Small intestine (tissue), 7 donors: ENCODE data around the gene CPS1. TPM values are rescaled to one million over a fixed set of nuclear protein-coding genes. Genes with fewer than 3 reads are reported as not detected.

Experiments
- DNase-seq, 2 donors: peaks; one replicate each; pipeline versions ENCODE4 v3.0.0 to v3.0.0-alpha.2; 2013
- FAIRE-seq: peaks from 2 replicates; lab custom pipeline; 2012; peaks lifted over from hg19 to GRCh38; lab: Jason Lieb, UNC
- H3K27ac ChIP-seq, 3 donors: one replicate each; pipeline ENCODE4 v1.5.1; 2013; ENCODE audit warnings: low read length in 2 of 3, mild to moderate bottlenecking in 2 of 3, control low read depth in 1 of 3, inconsistent platforms in 1 of 3, low read depth in 1 of 3, moderate library complexity in 1 of 3
- H3K27me3 ChIP-seq, 3 donors: one replicate each; pipeline ENCODE4 v1.6.1; 2013; ENCODE audit warnings: low read length in 3 of 3, inconsistent platforms in 1 of 3; ENCODE audit not compliant: control insufficient read depth in 3 of 3, insufficient read depth in 3 of 3
- H3K36me3 ChIP-seq, 3 donors: one replicate each; pipeline ENCODE4 v1.6.1; 2013; ENCODE audit warnings: low read length in 3 of 3, inconsistent platforms in 1 of 3, low read depth in 1 of 3, mild to moderate bottlenecking in 1 of 3, moderate library complexity in 1 of 3; ENCODE audit not compliant: control insufficient read depth in 3 of 3, insufficient read depth in 2 of 3
- H3K4me1 ChIP-seq, 3 donors: one replicate each; pipeline ENCODE4 v1.6.1; 2013; ENCODE audit warnings: low read length in 2 of 3, inconsistent platforms in 1 of 3, low read depth in 1 of 3, mild to moderate bottlenecking in 1 of 3, moderate library complexity in 1 of 3; ENCODE audit not compliant: control insufficient read depth in 3 of 3, insufficient read depth in 2 of 3
- H3K4me3 ChIP-seq, 3 donors: one replicate each; pipeline ENCODE4 v1.5.1; 2013; ENCODE audit warnings: low read length in 3 of 3, control low read depth in 1 of 3, inconsistent platforms in 1 of 3, low read depth in 1 of 3, mild to moderate bottlenecking in 1 of 3, moderate library complexity in 1 of 3
- H3K9me3 ChIP-seq, 2 donors: one replicate each; pipeline ENCODE4 v1.6.1; 2013; ENCODE audit warnings: low read depth in 1 of 2, low read length in 1 of 2; ENCODE audit not compliant: control insufficient read depth in 2 of 2, insufficient read depth in 1 of 2
- WGBS, 3 donors: extraction: QIAGEN DNeasy Blood & Tissue Kit; methylation state at CpG; one replicate each; pipeline ENCODE4 v1.1.7; 2013; 5-methylcytosine and 5-hydroxymethylcytosine counted together
- polyA plus RNA-seq, 4 donors: library from polyadenylated mRNA; stranded (reverse) in 3 of 4; unstranded in 1 of 4; fragments of 200-250 nt in 3 of 4; fragments of 120-200 nt in 1 of 4; gene quantifications; one replicate each; pipeline versions ENCODE4 v1.2.1 to v1.2.3, GENCODE V29; 2013
- donor health status: healthy with polysubstance abuse.
- donor health status: control.
- donor health status: control.
- donor health status: Bipolar disorder and iron deficiency.
- donor health status: healthy.

CPS1 gene
- polyA plus RNA-seq, 4 donors: 64.0 to 744 (median 155) TPM

GRCh38 chr2:210567279-210567678 is 10.9 kb downstream of the CPS1 start:
- Histone ChIP-seq H3K36me3 (peaks cover 0 to 12% (median 2%) of the 10 kb centered on the region in 3 donors), H3K27me3 (no peaks in the 10 kb centered on the region), H3K4me1 (peaks cover 0 to 25% (median 0%) of the 10 kb centered on the region in 3 donors), H3K4me3 (no peak overlapping the region), H3K27ac (no peak overlapping the region), H3K9me3 (no peaks in the 10 kb centered on the region)
- DNase-seq (no peak), FAIRE-seq (no peak)

- Histone ChIP-seq H3K27ac (no peak overlapping the region), H3K36me3 (peaks cover 0 to 12% (median 2%) of the 10 kb centered on the region in 3 donors), H3K27me3 (no peaks in the 10 kb centered on the region), H3K4me1 (peaks cover 0 to 21% (median 0%) of the 10 kb centered on the region in 3 donors), H3K4me3 (no peak overlapping the region), H3K9me3 (no peaks in the 10 kb centered on the region)
- 70 to 80% (median 74%) methylated on average over 2 of the region's 2 CpGs for WGBS, 3 donors
- DNase-seq (no peak), FAIRE-seq (no peak)
Measured at GRCh38 chr2:210568108-210568507, 11.7 kb downstream of the CPS1 start.

- H3K9me3 ChIP-seq: no peaks in the 10 kb centered on the region
- peaks cover 0 to 8% (median 0%) of the 10 kb centered on the region in 3 donors for H3K36me3 ChIP-seq
- FAIRE-seq (peak; percentile 75), DNase-seq (peak; percentile 62 to 79)
- no peaks in the 10 kb centered on the region for H3K27me3 ChIP-seq
- peak overlapping the region in 1 of 3 donors; percentile 1 for H3K27ac ChIP-seq
- peaks cover 0 to 24% (median 2%) of the 10 kb centered on the region in 3 donors for H3K4me1 ChIP-seq
- H3K4me3 ChIP-seq: no peak overlapping the region
- 4 to 21% (median 13%) methylated on average over 2 of the region's 2 CpGs for WGBS, 3 donors
Measured at GRCh38 chr2:210577263-210578071, 21.1 kb downstream of the CPS1 start.

- H3K9me3 ChIP-seq: no peaks in the 10 kb centered on the region
- no peak overlapping the region for H3K4me3 ChIP-seq
- WGBS, 3 donors: 20 to 65% (median 32%) methylated on average over 2 of the region's 2 CpGs
- peaks cover 3 to 11% (median 10%) of the 10 kb centered on the region in 3 donors for H3K36me3 ChIP-seq
- H3K27me3 ChIP-seq: no peaks in the 10 kb centered on the region
- peak overlapping the region in 2 of 3 donors; percentile 33 to 41 for H3K27ac ChIP-seq
- DNase-seq: peak; percentile 68 to 87
- FAIRE-seq: no peak
- H3K4me1 ChIP-seq: peaks cover 0 to 10% (median 0%) of the 10 kb centered on the region in 3 donors
Measured at GRCh38 chr2:210584834-210585233, 28.4 kb downstream of the CPS1 start.

- DNase-seq (no peak), FAIRE-seq (no peak)
- Histone ChIP-seq H3K27ac (no peak overlapping the region), H3K36me3 (peaks cover 3 to 11% (median 10%) of the 10 kb centered on the region in 3 donors), H3K27me3 (no peaks in the 10 kb centered on the region), H3K4me1 (peaks cover 0 to 10% (median 0%) of the 10 kb centered on the region in 3 donors), H3K9me3 (no peaks in the 10 kb centered on the region), H3K4me3 (no peak overlapping the region)
Measured at GRCh38 chr2:210586381-210586780, 30.0 kb downstream of the CPS1 start.

GRCh38 chr2:210591663-210592062 is 35.3 kb downstream of the CPS1 start:
- H3K36me3 ChIP-seq: peaks cover 3 to 16% (median 15%) of the 10 kb centered on the region in 3 donors

GRCh38 chr2:210592726-210593125 is 36.3 kb downstream of the CPS1 start:
- Histone ChIP-seq H3K27me3 (no peaks in the 10 kb centered on the region), H3K4me3 (no peak overlapping the region), H3K36me3 (peaks cover 3 to 15% (median 13%) of the 10 kb centered on the region in 3 donors), H3K4me1 (no peaks in the 10 kb centered on the region), H3K9me3 (no peaks in the 10 kb centered on the region), H3K27ac (no peak overlapping the region)
- WGBS, 3 donors: 71 to 84% (median 74%) methylated on average over 4 of the region's 4 CpGs
- no peak for FAIRE-seq
- no peak for DNase-seq

More at GRCh38 chr2:210591663-210592062, 35.3 kb downstream of the CPS1 start:
- no peak overlapping the region for H3K27ac ChIP-seq
- FAIRE-seq (no peak), DNase-seq (no peak)
- H3K27me3 ChIP-seq: no peaks in the 10 kb centered on the region
- no peaks in the 10 kb centered on the region for H3K9me3 ChIP-seq
- WGBS, 3 donors: 52 to 74% (median 61%) methylated on average over 2 of the region's 2 CpGs
- H3K4me3 ChIP-seq: no peak overlapping the region
- no peaks in the 10 kb centered on the region for H3K4me1 ChIP-seq

GRCh38 chr2:210593166-210593565 is 36.8 kb downstream of the CPS1 start:
- no peaks in the 10 kb centered on the region for H3K9me3 ChIP-seq
- no peaks in the 10 kb centered on the region for H3K4me1 ChIP-seq
- no peak for DNase-seq
- no peak overlapping the region for H3K27ac ChIP-seq
- no peak for FAIRE-seq
- no peaks in the 10 kb centered on the region for H3K27me3 ChIP-seq
- peaks cover 3 to 15% (median 11%) of the 10 kb centered on the region in 3 donors for H3K36me3 ChIP-seq
- no peak overlapping the region for H3K4me3 ChIP-seq
- 78 to 89% (median 88%) methylated on average over 4 of the region's 4 CpGs for WGBS, 3 donors
